Measurements from ENCODE around the gene SUPT5H. TPM values are rescaled to one million over a fixed set of nuclear protein-coding genes. Genes with fewer than 3 reads are reported as not detected.

SUPT5H gene
- total and polyA plus RNA-seq, 10 of the 15 experiments (the other 5 are each of a cell fraction or from before 2014, with no cell fraction given) = 27.2 to 194 (median 83.6) TPM

DNA sequence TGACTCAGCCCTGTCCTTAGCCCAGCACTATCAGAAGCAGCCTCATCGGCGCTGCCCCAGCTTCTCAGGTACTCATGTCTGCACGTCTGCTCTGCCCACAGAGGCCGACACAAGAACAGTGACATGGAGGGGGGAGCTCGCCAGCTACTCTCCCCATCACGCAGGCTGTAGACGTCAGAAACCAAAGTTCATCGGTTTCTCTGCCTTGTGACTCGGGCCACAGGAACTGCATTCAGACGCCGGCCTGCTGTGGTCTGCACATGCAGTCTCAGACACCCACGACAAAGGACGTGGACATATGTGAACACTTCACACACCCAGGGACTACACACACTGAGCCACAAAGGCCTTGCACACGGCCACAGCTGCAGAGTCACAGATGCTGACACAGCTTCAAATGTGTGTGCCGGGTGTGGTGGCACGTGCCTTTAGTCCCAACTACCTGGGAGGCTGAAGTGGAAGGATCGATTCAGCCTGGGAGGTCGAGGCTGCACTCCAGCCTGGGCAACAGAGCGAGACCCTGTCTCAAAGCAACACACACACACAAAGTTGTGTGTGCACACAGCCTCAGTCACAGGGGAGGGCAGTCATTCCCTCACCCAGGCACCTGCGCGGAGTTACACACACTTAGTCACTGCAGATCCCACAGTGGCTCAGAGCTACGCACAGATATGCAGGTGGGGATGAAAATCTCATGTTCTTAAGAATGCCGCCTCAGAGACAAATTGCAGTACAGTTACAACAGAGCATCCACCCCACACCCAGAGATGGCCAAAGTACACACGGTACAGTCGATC lies 43.6 kb upstream of the SUPT5H start (continued):
- TF ChIP-seq PML (IDR thresholded peaks at IDR 0.05; ENCODE audit: low read length) = no peak
- peak; percentile 93 for TF ChIP-seq NBN (IDR thresholded peaks at IDR 0.05)
- no peak for TF ChIP-seq STAT3 (IDR thresholded peaks at IDR 0.05; ENCODE audit: low read depth, low read length)
- TF ChIP-seq HDAC6 (IDR thresholded peaks at IDR 0.05; ENCODE audit: unreplicated experiment) = peak; percentile 6
- TF ChIP-seq, protein P1, sequence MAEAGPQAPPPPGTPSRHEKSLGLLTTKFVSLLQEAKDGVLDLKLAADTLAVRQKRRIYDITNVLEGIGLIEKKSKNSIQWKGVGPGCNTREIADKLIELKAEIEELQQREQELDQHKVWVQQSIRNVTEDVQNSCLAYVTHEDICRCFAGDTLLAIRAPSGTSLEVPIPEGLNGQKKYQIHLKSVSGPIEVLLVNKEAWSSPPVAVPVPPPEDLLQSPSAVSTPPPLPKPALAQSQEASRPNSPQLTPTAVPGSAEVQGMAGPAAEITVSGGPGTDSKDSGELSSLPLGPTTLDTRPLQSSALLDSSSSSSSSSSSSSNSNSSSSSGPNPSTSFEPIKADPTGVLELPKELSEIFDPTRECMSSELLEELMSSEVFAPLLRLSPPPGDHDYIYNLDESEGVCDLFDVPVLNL (IDR thresholded peaks at IDR 0.05; ENCODE audit: low read depth, low read length) = no peak
- 0 out of 2 replicates have a peak, but pooled peaks have one; percentile 10 for TF ChIP-seq BRCA1 (IDR thresholded peaks at IDR 0.05; ENCODE audit: low read depth, low read length)
- TF ChIP-seq WRNIP1 (IDR thresholded peaks at IDR 0.05; ENCODE audit: borderline replicate concordance, low read depth, low read length) = no peak
- TF ChIP-seq CHD2 (IDR thresholded peaks at IDR 0.05; ENCODE audit: borderline replicate concordance, low read depth, low read length) = peak; percentile 89
- TF ChIP-seq SREBF1 (IDR thresholded peaks at IDR 0.05; ENCODE audit: low read length) = no peak; the same call in 1 of the 2 replicates
- no peak; a peak in 1 of 4 replicates for TF ChIP-seq ETV6 (conservative IDR thresholded peaks at IDR 0.05 in 1 of 2, IDR thresholded peaks at IDR 0.05 in 1 of 2; ENCODE audit: borderline replicate concordance in 1 of 2, low read depth in 1 of 2)
- no peak for TF ChIP-seq MTA3 (IDR thresholded peaks at IDR 0.05; ENCODE audit: borderline replicate concordance, low read length)
- no peak for TF ChIP-seq HDGF (IDR thresholded peaks at IDR 0.05)
- TF ChIP-seq IRF5 (IDR thresholded peaks at IDR 0.05; ENCODE audit: borderline replicate concordance) = peak; percentile 63; the same call in 1 of the 2 replicates
- TF ChIP-seq, protein P2, sequence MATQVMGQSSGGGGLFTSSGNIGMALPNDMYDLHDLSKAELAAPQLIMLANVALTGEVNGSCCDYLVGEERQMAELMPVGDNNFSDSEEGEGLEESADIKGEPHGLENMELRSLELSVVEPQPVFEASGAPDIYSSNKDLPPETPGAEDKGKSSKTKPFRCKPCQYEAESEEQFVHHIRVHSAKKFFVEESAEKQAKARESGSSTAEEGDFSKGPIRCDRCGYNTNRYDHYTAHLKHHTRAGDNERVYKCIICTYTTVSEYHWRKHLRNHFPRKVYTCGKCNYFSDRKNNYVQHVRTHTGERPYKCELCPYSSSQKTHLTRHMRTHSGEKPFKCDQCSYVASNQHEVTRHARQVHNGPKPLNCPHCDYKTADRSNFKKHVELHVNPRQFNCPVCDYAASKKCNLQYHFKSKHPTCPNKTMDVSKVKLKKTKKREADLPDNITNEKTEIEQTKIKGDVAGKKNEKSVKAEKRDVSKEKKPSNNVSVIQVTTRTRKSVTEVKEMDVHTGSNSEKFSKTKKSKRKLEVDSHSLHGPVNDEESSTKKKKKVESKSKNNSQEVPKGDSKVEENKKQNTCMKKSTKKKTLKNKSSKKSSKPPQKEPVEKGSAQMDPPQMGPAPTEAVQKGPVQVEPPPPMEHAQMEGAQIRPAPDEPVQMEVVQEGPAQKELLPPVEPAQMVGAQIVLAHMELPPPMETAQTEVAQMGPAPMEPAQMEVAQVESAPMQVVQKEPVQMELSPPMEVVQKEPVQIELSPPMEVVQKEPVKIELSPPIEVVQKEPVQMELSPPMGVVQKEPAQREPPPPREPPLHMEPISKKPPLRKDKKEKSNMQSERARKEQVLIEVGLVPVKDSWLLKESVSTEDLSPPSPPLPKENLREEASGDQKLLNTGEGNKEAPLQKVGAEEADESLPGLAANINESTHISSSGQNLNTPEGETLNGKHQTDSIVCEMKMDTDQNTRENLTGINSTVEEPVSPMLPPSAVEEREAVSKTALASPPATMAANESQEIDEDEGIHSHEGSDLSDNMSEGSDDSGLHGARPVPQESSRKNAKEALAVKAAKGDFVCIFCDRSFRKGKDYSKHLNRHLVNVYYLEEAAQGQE (IDR thresholded peaks at IDR 0.05; ENCODE audit: low read depth, low read length) = no peak
- TF ChIP-seq EGR1 (IDR thresholded peaks at IDR 0.05; ENCODE audit: borderline replicate concordance in 1 of 2, low read depth in 2 of 2, low read length in 2 of 2) = no peak; a peak in 1 of 3 replicates
- TF ChIP-seq ZZZ3 (IDR thresholded peaks at IDR 0.05; ENCODE audit: control insufficient read depth, insufficient read length, low read depth) = no peak
- TF ChIP-seq TCF3 (IDR thresholded peaks at IDR 0.05; ENCODE audit: borderline replicate concordance, insufficient read depth, low read depth, low read length) = peak; percentile 55; the same call in 1 of the 2 replicates
- no peak; the same call in 1 of the 2 replicates for TF ChIP-seq CBFB (IDR thresholded peaks at IDR 0.05; ENCODE audit: low read depth)
- no peak for TF ChIP-seq ZNF384 (IDR thresholded peaks at IDR 0.05; ENCODE audit: borderline replicate concordance, low read depth, low read length)
- no peak for TF ChIP-seq TCF7 (IDR thresholded peaks at IDR 0.05; ENCODE audit: borderline replicate concordance)
- TF ChIP-seq HCFC1 (IDR thresholded peaks at IDR 0.05; ENCODE audit: low read length) = no peak
- no peak for TF ChIP-seq ZNF24 (IDR thresholded peaks at IDR 0.05)
- TF ChIP-seq NFIC (IDR thresholded peaks at IDR 0.05; ENCODE audit: low read depth, low read length) = no peak
- TF ChIP-seq STAT1 (conservative IDR thresholded peaks at IDR 0.05) = no peak

All from GM12878 (cell line).